Stimulated activated CD4-positive, alpha-beta T cell treated with anti-CD3 and anti-CD28 coated beads, Interleukin-4, amount 100 ng/mL, for 4 hours (primary cell): Measurements from ENCODE around the gene TMED3.
"Not testable (repeated sequence)": the region's sequence is repeated elsewhere in the genome, so short reads cannot be mapped to it uniquely, and the experiment has no call there.

Experiments
- DNase-seq, 2 experiments: peaks; one replicate each; pipeline ENCODE4 v3.0.0-alpha.2; 2020

Gene TMED3

GRCh38 chr15:79319973-79320372 lies 9.1 kb downstream of the TMED3 start:
- not testable (repeated sequence) for DNase-seq

DNA sequence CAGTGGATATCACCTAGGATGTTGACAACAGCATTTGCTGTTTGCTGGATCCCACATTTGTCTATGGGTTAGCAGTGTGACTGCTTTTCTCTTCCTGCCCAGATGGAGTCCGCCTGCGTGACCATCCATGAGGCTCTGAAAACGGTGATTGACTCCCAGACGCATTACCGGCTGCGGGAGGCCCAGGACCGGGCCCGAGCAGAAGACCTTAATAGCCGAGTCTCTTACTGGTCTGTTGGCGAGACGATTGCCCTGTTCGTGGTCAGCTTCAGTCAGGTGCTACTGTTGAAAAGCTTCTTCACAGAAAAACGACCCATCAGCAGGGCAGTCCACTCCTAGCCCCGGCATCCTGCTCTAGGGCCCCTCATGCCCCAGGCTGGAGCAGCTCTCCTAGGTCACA lies 11.0 kb downstream of the TMED3 start:
- DNase-seq, result no peak

- no peak for DNase-seq
Observed at GRCh38 chr15:79322306-79322705, 11.4 kb downstream of the TMED3 start.

GRCh38 chr15:79322945-79323344 lies 12.0 kb downstream of the TMED3 start:
- DNase-seq, result no peak

- DNase-seq, result no peak
Observed at GRCh38 chr15:79329171-79329611, 18.3 kb downstream of the TMED3 start.

DNA sequence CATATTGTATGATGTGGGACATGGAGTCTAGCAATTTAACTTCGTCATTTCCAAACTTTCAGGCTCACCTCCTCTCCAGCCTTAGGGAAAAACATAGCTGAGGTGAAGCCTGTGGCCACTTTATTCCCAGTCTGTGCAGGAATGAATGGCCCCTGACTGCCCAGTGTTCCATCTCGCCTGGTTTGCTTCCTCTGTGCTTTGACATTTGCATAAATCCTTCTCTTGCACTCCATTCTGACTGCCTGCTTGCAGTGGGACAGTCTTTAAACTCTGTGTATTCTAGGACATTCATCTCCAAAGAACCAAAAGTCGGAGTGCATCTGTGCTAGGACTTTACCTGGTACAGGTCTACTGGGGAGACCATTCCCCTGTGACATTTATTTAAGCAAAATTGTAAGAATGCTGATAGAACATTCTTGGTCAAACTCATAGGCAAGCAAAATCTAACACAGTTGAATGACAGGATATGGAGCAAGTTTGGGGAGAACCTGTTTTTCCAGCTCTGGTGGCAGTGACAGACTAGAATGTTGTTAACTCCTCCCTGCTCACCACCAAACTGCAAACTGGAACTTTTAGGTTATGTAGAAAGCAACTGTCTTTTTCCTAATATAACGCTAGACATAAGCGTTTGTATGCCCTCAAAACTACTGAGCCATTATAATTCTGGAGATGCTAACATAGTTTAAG lies 22.1 kb downstream of the TMED3 start:
- DNase-seq, result no peak

DNA sequence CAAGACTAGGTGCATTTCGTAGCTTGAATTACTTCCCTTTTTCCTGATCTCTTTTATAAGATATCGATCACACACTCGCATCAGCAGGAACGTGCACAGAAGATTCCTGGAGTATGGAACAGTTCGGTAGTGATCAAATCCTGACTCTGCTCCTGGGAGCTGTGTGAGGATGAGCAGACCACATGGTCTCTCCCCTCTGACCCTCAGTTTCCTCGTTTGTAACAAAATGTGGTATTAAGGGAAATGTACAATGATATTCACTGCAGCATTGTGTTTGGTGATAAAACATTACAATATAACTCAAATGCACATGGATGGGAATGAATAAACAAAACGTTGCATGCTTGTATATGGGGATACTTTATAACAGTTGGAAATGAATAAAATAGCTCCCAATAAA lies 26.7 kb downstream of the TMED3 start:
- no peak for DNase-seq

- DNase-seq, result no peak
Observed at GRCh38 chr15:79339588-79340314, 28.8 kb downstream of the TMED3 start.

GRCh38 chr15:79340315-79340602 lies 29.3 kb downstream of the TMED3 start:
- DNase-seq, result no peak

DNA sequence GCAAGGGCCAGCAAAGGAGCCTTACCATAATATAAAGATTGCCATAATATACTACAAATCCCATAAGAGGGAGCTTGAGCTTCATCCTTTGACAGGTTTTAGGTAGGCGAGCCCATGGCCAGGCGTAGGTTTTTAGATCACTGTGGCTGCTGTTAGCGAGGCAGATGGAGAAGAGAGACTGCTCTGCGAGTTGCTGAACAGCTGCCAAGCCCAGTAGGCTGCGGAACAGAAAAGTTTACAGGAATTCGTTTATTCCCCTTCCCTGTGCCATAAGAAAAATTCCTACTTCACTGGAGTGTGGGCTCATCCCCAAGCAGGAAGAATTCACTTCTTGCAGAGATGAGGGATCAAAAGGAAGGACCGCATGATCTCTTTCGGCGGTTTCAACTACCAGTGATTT lies 30.5 kb downstream of the TMED3 start:
- DNase-seq, result no peak

DNA sequence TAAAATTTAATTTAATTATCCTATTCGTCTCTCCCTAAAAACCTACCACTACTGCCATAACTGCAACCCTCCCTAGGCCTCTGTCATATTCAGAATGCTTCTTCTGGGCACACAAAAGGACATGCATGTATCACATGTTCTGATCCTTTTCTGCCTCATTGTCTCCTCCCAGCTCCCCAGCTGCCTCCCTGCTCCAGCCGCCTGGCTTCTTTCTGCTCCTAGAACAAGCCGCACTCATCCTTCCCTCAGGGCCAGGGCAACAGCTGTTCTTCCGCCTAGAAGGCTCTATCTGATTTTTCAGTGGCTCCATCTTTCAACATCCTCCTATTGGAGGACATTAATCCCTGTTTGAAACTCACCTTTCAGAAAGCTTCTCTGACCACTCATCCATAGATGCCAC lies 38.6 kb downstream of the TMED3 start:
- no peak for DNase-seq

GRCh38 chr15:79352206-79352605 lies 41.3 kb downstream of the TMED3 start:
- no peak for DNase-seq

DNA sequence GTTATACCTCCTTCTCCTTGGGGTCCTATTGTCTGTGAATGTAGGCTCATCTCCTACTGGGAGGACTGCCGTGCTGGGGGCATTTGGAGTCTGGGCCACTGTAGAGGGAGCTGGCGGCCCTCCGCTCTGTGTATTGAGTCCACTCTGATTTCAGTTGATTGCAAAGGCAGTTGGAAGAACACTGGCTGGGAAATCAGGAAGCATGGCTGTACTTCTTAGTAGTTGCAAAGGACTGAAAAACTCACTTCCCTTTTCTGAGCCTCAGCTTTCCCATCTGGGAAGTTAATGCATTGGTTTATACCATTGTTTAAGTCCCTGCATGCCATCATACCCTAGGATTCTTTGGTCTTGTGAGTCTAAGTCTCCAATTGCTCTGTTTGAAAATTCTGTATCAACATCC lies 46.7 kb downstream of the TMED3 start:
- no peak for DNase-seq

GRCh38 chr15:79358069-79358468 lies 47.2 kb downstream of the TMED3 start:
- no peak for DNase-seq

- no peak for DNase-seq
Observed at GRCh38 chr15:79364571-79365240, 53.8 kb downstream of the TMED3 start.

DNA sequence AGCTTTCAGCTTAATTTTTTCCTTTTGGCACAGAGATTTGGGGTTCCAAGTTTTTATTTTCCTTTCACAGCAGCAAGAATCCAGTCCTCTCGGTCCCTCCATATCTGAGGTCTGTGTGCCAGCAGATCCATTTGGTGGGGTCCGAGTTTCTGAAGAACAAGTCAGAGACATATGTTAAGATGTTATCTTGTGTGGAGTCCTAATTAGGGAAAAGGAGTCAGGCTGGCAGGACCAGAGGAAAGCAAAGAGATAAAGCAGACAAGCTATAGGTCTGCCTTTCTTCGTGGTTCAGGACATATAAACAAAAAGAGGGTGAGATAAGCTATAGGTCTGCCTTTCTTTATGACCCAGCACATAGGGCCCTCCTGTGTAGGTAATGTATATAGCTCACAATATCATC lies 54.9 kb downstream of the TMED3 start:
- no peak for DNase-seq

GRCh38 chr15:79366691-79367090 lies 55.8 kb downstream of the TMED3 start:
- no peak for DNase-seq

DNA sequence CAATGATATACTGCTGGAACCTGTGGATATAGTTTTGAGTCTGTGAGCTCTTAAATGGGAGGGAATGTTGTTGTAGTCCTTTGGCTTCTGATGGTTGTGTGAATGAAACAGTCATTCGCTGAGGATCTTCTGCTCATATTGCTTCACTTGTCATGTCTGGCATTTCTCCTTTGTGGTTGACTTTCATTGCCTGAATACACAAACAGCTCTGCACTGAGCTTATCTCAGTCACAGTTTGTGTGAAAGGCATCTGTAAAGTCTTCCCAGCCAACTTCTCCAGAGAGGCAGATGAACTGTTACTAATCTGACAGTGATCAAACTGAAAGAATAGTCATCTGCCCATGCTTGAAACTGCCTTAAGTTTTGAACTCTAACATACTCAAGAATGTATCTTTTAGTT lies 59.8 kb downstream of the TMED3 start:
- DNase-seq, result no peak

- no peak for DNase-seq
Observed at GRCh38 chr15:79371591-79371990, 60.7 kb downstream of the TMED3 start.

GRCh38 chr15:79372428-79372827 lies 61.5 kb downstream of the TMED3 start:
- DNase-seq, result no peak
